Muscle of back (tissue), 11 donors: Measurements from ENCODE around the gene SLC6A8. TPM values are rescaled to one million over a fixed set of nuclear protein-coding genes. Genes with fewer than 3 reads are reported as not detected.
"Not testable (repeated sequence)": the region's sequence is repeated elsewhere in the genome, so short reads cannot be mapped to it uniquely, and the experiment has no call there.

ENCODE experiments used
- DNase-seq, 3 donors: peaks; one replicate each; pipeline versions ENCODE4 v3.0.0 to v3.0.0-alpha.2; 2013
- polyA plus RNA-seq, 10 donors: library from polyadenylated mRNA; unstranded; fragments of 120-200 nt; gene quantifications; one replicate each; pipeline ENCODE4 v1.2.1, GENCODE V29; 2013; ENCODE audit not compliant: insufficient read length in 10 of 10

SLC6A8 gene
- polyA plus RNA-seq, 10 donors = 22.4 to 41.9 (median 35.3) TPM

GRCh38 chrX:153704631-153705402, 17.1 kb downstream of the SLC6A8 start:
- DNase-seq = not testable (repeated sequence)

GRCh38 chrX:153705403-153706060, 17.8 kb downstream of the SLC6A8 start:
- not testable (repeated sequence) for DNase-seq

- DNase-seq = no peak
Measured at GRCh38 chrX:153706799-153707198, 19.1 kb downstream of the SLC6A8 start.

GRCh38 chrX:153707406-153707805, 19.7 kb downstream of the SLC6A8 start:
- no peak for DNase-seq

- peak in 2 of 3 donors; percentile 57 to 71 for DNase-seq
Measured at GRCh38 chrX:153708415-153708814, 20.7 kb downstream of the SLC6A8 start.

- DNase-seq = no peak
Measured at GRCh38 chrX:153709726-153710674, 22.3 kb downstream of the SLC6A8 start.

GRCh38 chrX:153714256-153714655, 26.5 kb downstream of the SLC6A8 start:
- no peak for DNase-seq

- no peak for DNase-seq
Measured at GRCh38 chrX:153717445-153717844, 29.7 kb downstream of the SLC6A8 start.

GRCh38 chrX:153719238-153719637, 31.5 kb downstream of the SLC6A8 start:
- DNase-seq = no peak

- DNase-seq = no peak
Measured at GRCh38 chrX:153719701-153720100, 32.0 kb downstream of the SLC6A8 start.

GRCh38 chrX:153722704-153723350, 35.1 kb downstream of the SLC6A8 start:
- DNase-seq = no peak

- peak in 1 of 3 donors; percentile 51 for DNase-seq
Measured at GRCh38 chrX:153723351-153724251, 35.9 kb downstream of the SLC6A8 start.

GRCh38 chrX:153724252-153725038, 36.7 kb downstream of the SLC6A8 start, which contains the start of the genes ABCD1 and BCAP31:
ABCD1 (plus strand) TSS chrX:153724856; CDS start chrX:153725267, 411 bp downstream.
BCAP31 (minus strand) TSS chrX:153724387; CDS start chrX:153723244, 1,143 bp downstream.
- DNase-seq = peak; percentile 88 to 93 (median 88)

GRCh38 chrX:153725039-153725831, 37.5 kb downstream of the SLC6A8 start:
- DNase-seq = no peak

GRCh38 chrX:153725832-153726285, 38.1 kb downstream of the SLC6A8 start:
- DNase-seq = no peak

GRCh38 chrX:153726286-153727122, 38.8 kb downstream of the SLC6A8 start:
- DNase-seq = peak in 2 of 3 donors; percentile 46 to 75
